ENCODE measurements around the gene RILP.
A peak's percentile ranks its signal among the peaks of the same experiment; 100 is the strongest.

Gene RILP

GRCh38 chr17:1646199-1646875 is 3.3 kb downstream of the RILP start:
- TF ChIP-seq CTCF (IDR thresholded peaks at IDR 0.05; ENCODE audit: extremely low read depth, missing control alignments) = no peak
- no peak for DNase-seq (ENCODE audit: low spot score)

GRCh38 chr17:1645207-1646171 is 4.2 kb downstream of the RILP start, which contains the start of gene SCARF1:
Gene SCARF1 (minus strand): TSS chr17:1645732. CDS start chr17:1645697, 35 bp downstream.
- TF ChIP-seq CTCF (IDR thresholded peaks at IDR 0.05; ENCODE audit: extremely low read depth, missing control alignments) = no peak
- DNase-seq (ENCODE audit: low spot score) = no peak

- peak; percentile 83 for DNase-seq (ENCODE audit: low spot score)
- no peak for TF ChIP-seq CTCF (IDR thresholded peaks at IDR 0.05; ENCODE audit: extremely low read depth, missing control alignments)
These were observed 5.0 kb downstream of the RILP start for GRCh38 chr17:1644493-1645206.

GRCh38 chr17:1643999-1644492 is 5.6 kb downstream of the RILP start:
- peak; percentile 67 for DNase-seq (ENCODE audit: low spot score)

GRCh38 chr17:1643293-1643998 is 6.2 kb downstream of the RILP start:
- TF ChIP-seq CTCF (IDR thresholded peaks at IDR 0.05; ENCODE audit: extremely low read depth, missing control alignments) = no peak
- DNase-seq (ENCODE audit: low spot score) = peak; percentile 87

More at GRCh38 chr17:1643999-1644492, 5.6 kb downstream of the RILP start:
- TF ChIP-seq CTCF (IDR thresholded peaks at IDR 0.05; ENCODE audit: extremely low read depth, missing control alignments) = no peak

- no peak for DNase-seq (ENCODE audit: low spot score)
- no peak for TF ChIP-seq CTCF (IDR thresholded peaks at IDR 0.05; ENCODE audit: extremely low read depth, missing control alignments)
These were observed 8.6 kb downstream of the RILP start for GRCh38 chr17:1641065-1641403.

All from GM20000 (cell line).